B cell (primary cell): Measurements from ENCODE around the gene CDHR2. TPM values are rescaled to one million over a fixed set of nuclear protein-coding genes. Genes with fewer than 3 reads are reported as not detected.

Source experiments
- ATAC-seq: fragments of 200-7000 bp; cut with Tn5 transposase; one replicate; pipeline ENCODE4 v1.10.0; 2021; ENCODE audit warnings: low read depth, mild to moderate bottlenecking, moderate number of reproducible peaks, moderate library complexity
- CTCF ChIA-PET: fragments of 350-600 bp; sonication (Branson Sonifier 250); formaldehyde crosslinking; loops from one replicate; lab custom pipeline; 2021; ENCODE audit warnings: antibody characterized with exemption, inconsistent platforms; lab: Charles Lee
- POLR2A ChIA-PET: fragments of 350-600 bp; sonication (Branson Sonifier 250); formaldehyde crosslinking; loops from one replicate; lab custom pipeline; 2021; ENCODE audit warnings: antibody characterized with exemption; lab: Charles Lee
- DNase-seq: peaks from one replicate; pipeline ENCODE4 v3.0.0; 2013
- H2AFZ ChIP-seq: 2 replicates; pipeline ENCODE4 v1.6.1; 2012; ENCODE audit warnings: mild to moderate bottlenecking, low read depth, low read length; ENCODE audit not compliant: insufficient read depth, poor library complexity, severe bottlenecking
- H3K27ac ChIP-seq, 2 donors: 1 replicate in 1 of 2; 2 replicates in 1 of 2; pipeline ENCODE4 v1.5.1; 2012 to 2013; ENCODE audit warnings: low read length in 2 of 2, mild to moderate bottlenecking in 2 of 2, moderate library complexity in 1 of 2
- H3K27me3 ChIP-seq, 4 experiments: fragments of 200-600 bp in 1 of 4; sonication (generic) in 1 of 4; replicated peaks in 1 of 4; 1 replicate in 2 of 4; 2 replicates in 2 of 4; pipeline versions ENCODE4 v1.6.1 to v1.7.0; 2013 to 2016; ENCODE audit warnings: low read length in 3 of 4, mild to moderate bottlenecking in 2 of 4, mixed read lengths in 1 of 4, moderate library complexity in 1 of 4; ENCODE audit not compliant: insufficient read depth in 4 of 4, control insufficient read depth in 3 of 4; ENCODE audit errors: control extremely low read depth in 1 of 4
- H3K36me3 ChIP-seq, 2 experiments: replicated peaks in 1 of 2; 1 replicate in 1 of 2; 2 replicates in 1 of 2; pipeline versions ENCODE4 v1.6.1 to v1.7.1; 2013; ENCODE audit warnings: low read length in 1 of 2; ENCODE audit not compliant: insufficient read depth in 2 of 2, control insufficient read depth in 1 of 2; ENCODE audit errors: control extremely low read depth in 1 of 2, extremely low read depth in 1 of 2
- H3K4me1 ChIP-seq, 2 donors: fragments of 200-600 bp in 1 of 2; sonication (generic) in 1 of 2; 1 replicate in 1 of 2; 2 replicates in 1 of 2; pipeline versions ENCODE4 v1.5.1 to v1.6.1; 2013 to 2017; ENCODE audit warnings: low read length in 2 of 2; ENCODE audit not compliant: control insufficient read depth in 2 of 2, insufficient read depth in 2 of 2
- H3K4me2 ChIP-seq: replicated peaks from 2 replicates; pipeline ENCODE3; 2012; ENCODE audit warnings: mild to moderate bottlenecking, low read depth, low read length; ENCODE audit not compliant: poor library complexity, severe bottlenecking
- H3K4me3 ChIP-seq, 5 experiments: fragments of 200-600 bp in 1 of 5; sonication (generic) in 1 of 5; 1 replicate in 3 of 5; 2 replicates in 2 of 5; pipeline versions ENCODE4 v1.5.1 to v1.7.0; 2011 to 2016; ENCODE audit warnings: low read length in 4 of 5, mild to moderate bottlenecking in 4 of 5, low read depth in 2 of 5, control low read depth in 1 of 5, moderate library complexity in 1 of 5; ENCODE audit not compliant: insufficient read depth in 1 of 5; ENCODE audit errors: control extremely low read depth in 1 of 5, extremely low read depth in 1 of 5
- H3K79me2 ChIP-seq: fragments of 200-600 bp; sonication (generic); one replicate; pipeline ENCODE4 v1.6.0; 2016; ENCODE audit warnings: low read length; ENCODE audit not compliant: control insufficient read depth, insufficient read depth
- H3K9ac ChIP-seq: fragments of 200-600 bp; sonication (generic); 2 replicates; pipeline ENCODE4 v1.6.1; 2017; ENCODE audit warnings: mild to moderate bottlenecking, low read length, moderate library complexity
- H3K9me3 ChIP-seq, 3 donors: one replicate each; pipeline versions ENCODE4 v1.6.1 to v1.7.1; 2013; ENCODE audit warnings: low read length in 2 of 3; ENCODE audit not compliant: control insufficient read depth in 2 of 3, insufficient read depth in 1 of 3; ENCODE audit errors: control extremely low read depth in 1 of 3
- H4K20me1 ChIP-seq: 2 replicates; pipeline ENCODE4 v1.6.0; 2012; ENCODE audit warnings: mild to moderate bottlenecking, low read length; ENCODE audit not compliant: insufficient read depth, control insufficient read depth, poor library complexity, severe bottlenecking
- H3K27ac Mint-ChIP-seq: one replicate; pipeline ENCODE4 v1.8.0; 2021; ENCODE audit warnings: mixed read lengths
- H3K27me3 Mint-ChIP-seq: one replicate; pipeline ENCODE4 v1.8.0; 2021; ENCODE audit warnings: mixed read lengths
- H3K4me1 Mint-ChIP-seq: one replicate; pipeline ENCODE4 v1.8.0; 2021; ENCODE audit warnings: mixed read lengths
- H3K4me3 Mint-ChIP-seq: one replicate; pipeline ENCODE4 v1.8.0; 2021; ENCODE audit warnings: mixed read lengths
- H3K9me3 Mint-ChIP-seq: one replicate; pipeline ENCODE4 v1.8.0; 2022; ENCODE audit warnings: mixed read lengths; ENCODE audit not compliant: insufficient read depth
- EZH2 ChIP-seq: IDR thresholded peaks from 2 replicates; pipeline ENCODE4 v1.6.1; 2012; ENCODE audit warnings: borderline replicate concordance, low read depth, mild to moderate bottlenecking, moderate library complexity, low read length; ENCODE audit not compliant: insufficient read depth, poor library complexity, severe bottlenecking
- WGBS: methylation state at CpG from one replicate; pipeline ENCODE4 v1.1.5; 2013; ENCODE audit warnings: missing lambda C conversion rate; ENCODE audit not compliant: insufficient coverage; 5-methylcytosine and 5-hydroxymethylcytosine counted together
- intact Hi-C: fragments of 100-400 bp; cut with micrococcal nuclease; formaldehyde crosslinking; loops from one replicate; pipeline ENCODE4 v1.10.0; 2022
- polyA plus RNA-seq: library from polyadenylated mRNA; depleted of rRNA; stranded (reverse); fragments of >200 nt; gene quantifications from 2 replicates; pipeline ENCODE4 v1.2.3, GENCODE V29; 2012
- total RNA-seq, 2 donors: library from RNA; stranded (reverse); fragments of 120-200 nt in 1 of 2; gene quantifications; 1 replicate in 1 of 2; 2 replicates in 1 of 2; pipeline versions ENCODE4 v1.2.3 to v1.2.4, GENCODE V29; 2013 to 2022
- TF ChIP-seq, protein P1 (sequence below): fragments of 200-600 bp; IDR thresholded peaks from one replicate; pipeline ENCODE4 v1.8.0; 2022; ENCODE audit warnings: antibody characterized with exemption, mild to moderate bottlenecking

CDHR2 gene
- total and polyA plus RNA-seq, 2 donors (not counting 1 experiment from before 2014, with no cell fraction given), result 0.25 to 1.7 TPM

DNA sequence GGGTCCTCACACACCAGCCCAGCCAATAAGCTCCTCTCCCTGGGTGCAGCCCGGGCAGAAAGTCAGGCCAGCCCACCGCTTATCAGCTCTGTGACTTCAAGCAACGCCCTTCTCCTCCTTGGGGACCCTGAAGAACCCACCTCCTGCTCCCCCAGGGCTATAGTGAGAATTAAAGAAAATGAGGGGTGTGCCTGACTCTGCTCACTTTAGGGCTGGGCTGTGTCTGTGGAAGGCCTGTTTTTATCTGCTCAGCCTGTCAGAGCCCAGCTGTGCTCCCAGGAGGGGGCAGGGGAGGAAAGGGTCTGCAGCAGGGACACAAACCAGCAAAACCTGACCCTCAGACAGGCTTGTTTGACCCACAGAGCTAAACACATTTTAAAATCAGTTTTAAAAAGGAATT lies 56.9 kb downstream of the CDHR2 start:
- ChIA-PET CTCF (interaction anchor here (1.3 kb wide), 1 partner anchor 190 kb away, joined by 3 read pairs; the partner anchor contains the start of gene CLTB), POLR2A (no interaction called here)
- 60% methylated on average over 3 of the region's 3 CpGs for WGBS
- Mint-ChIP-seq H3K4me1 (peaks cover 12% of the 10 kb centered on the region), H3K27me3 (no peaks in the 10 kb centered on the region), H3K9me3 (no peaks in the 10 kb centered on the region), H3K4me3 (no peak overlapping the region), H3K27ac (no peak overlapping the region)
- no peaks in the 10 kb centered on the region for H3K79me2 ChIP-seq
- H3K9me3 ChIP-seq, result peaks cover 0 to 2% (median 0%) of the 10 kb centered on the region in 3 donors
- no peak overlapping the region for H3K4me3 ChIP-seq
- no peak for ATAC-seq
- TF ChIP-seq, protein P1, sequence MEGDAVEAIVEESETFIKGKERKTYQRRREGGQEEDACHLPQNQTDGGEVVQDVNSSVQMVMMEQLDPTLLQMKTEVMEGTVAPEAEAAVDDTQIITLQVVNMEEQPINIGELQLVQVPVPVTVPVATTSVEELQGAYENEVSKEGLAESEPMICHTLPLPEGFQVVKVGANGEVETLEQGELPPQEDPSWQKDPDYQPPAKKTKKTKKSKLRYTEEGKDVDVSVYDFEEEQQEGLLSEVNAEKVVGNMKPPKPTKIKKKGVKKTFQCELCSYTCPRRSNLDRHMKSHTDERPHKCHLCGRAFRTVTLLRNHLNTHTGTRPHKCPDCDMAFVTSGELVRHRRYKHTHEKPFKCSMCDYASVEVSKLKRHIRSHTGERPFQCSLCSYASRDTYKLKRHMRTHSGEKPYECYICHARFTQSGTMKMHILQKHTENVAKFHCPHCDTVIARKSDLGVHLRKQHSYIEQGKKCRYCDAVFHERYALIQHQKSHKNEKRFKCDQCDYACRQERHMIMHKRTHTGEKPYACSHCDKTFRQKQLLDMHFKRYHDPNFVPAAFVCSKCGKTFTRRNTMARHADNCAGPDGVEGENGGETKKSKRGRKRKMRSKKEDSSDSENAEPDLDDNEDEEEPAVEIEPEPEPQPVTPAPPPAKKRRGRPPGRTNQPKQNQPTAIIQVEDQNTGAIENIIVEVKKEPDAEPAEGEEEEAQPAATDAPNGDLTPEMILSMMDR, result no peak
- TF ChIP-seq EZH2, result no peak
- no peak overlapping the region for H3K9ac ChIP-seq
- H3K27me3 ChIP-seq, result peaks cover 0 to 4% (median 0%) of the 10 kb centered on the region in 4 experiments
- H3K4me1 ChIP-seq, result peaks cover 4 to 9% of the 10 kb centered on the region in 2 donors
- H3K36me3 ChIP-seq, result no peaks in the 10 kb centered on the region
- no peak for DNase-seq
- intact Hi-C loops, result no loop called here
- H4K20me1 ChIP-seq, result no peaks in the 10 kb centered on the region
- H3K4me2 ChIP-seq, result no peak overlapping the region
- no peak overlapping the region for H2AFZ ChIP-seq
- H3K27ac ChIP-seq, result no peak overlapping the region

DNA sequence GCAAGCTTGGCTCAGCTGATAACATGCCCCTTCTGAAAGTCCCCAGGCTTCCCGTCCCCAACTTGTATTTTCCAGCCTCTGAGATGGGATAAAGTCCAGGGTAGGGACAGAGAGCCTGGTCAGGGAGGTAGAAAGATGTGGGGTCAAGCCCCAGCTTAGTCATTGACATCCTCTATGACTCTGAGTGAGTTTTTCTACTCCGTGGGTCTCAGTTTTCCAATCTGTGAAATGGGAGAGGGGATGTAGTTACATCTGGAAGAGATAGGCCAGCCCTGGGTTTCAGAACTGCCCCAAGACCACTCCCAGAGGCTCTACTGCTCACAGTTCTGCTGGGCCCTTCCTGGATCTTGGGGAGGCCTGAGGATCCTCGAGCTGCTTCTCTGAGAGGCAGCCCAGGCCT lies 57.7 kb downstream of the CDHR2 start:
- intact Hi-C loops, result no loop called here
- POLR2A ChIA-PET, result no interaction called here
- no peak overlapping the region for H2AFZ ChIP-seq
- no peaks in the 10 kb centered on the region for H3K79me2 ChIP-seq
- peaks cover 0 to 2% (median 0%) of the 10 kb centered on the region in 3 donors for H3K9me3 ChIP-seq
- 100% methylated on average over 3 of the region's 3 CpGs for WGBS
- H3K27ac ChIP-seq, result no peak overlapping the region
- no peak for DNase-seq
- H3K9ac ChIP-seq, result no peak overlapping the region
- H3K4me1 Mint-ChIP-seq, result peaks cover 12% of the 10 kb centered on the region
- no peak overlapping the region for H3K4me3 Mint-ChIP-seq
- no peak overlapping the region for H3K4me3 ChIP-seq
- ATAC-seq, result no peak
- H3K27me3 ChIP-seq, result peaks cover 0 to 10% (median 3%) of the 10 kb centered on the region in 4 experiments
- H4K20me1 ChIP-seq, result no peaks in the 10 kb centered on the region
- no peaks in the 10 kb centered on the region for H3K36me3 ChIP-seq
- TF ChIP-seq EZH2, result no peak
- TF ChIP-seq, protein P1, result no peak
- H3K4me2 ChIP-seq, result no peak overlapping the region
- peaks cover 4 to 9% of the 10 kb centered on the region in 2 donors for H3K4me1 ChIP-seq
- H3K27me3 Mint-ChIP-seq, result peaks cover 6% of the 10 kb centered on the region
- no peaks in the 10 kb centered on the region for H3K9me3 Mint-ChIP-seq
- CTCF ChIA-PET, result no interaction called here
- no peak overlapping the region for H3K27ac Mint-ChIP-seq
